ENCODE results near the gene BUB1B. TPM values are rescaled to one million over a fixed set of nuclear protein-coding genes. Genes with fewer than 3 reads are reported as not detected.

BUB1B gene
- total RNA-seq, 1 experiment from 2014 or later: 192 TPM

GRCh38 chr15:40150163-40150925, 10.5 kb upstream of the BUB1B start (continued):
- TF ChIP-seq, protein P1, sequence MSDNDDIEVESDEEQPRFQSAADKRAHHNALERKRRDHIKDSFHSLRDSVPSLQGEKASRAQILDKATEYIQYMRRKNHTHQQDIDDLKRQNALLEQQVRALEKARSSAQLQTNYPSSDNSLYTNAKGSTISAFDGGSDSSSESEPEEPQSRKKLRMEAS (CRISPR knock-in tag; IDR thresholded peaks at IDR 0.05): no peak
- TF ChIP-seq, protein P2, sequence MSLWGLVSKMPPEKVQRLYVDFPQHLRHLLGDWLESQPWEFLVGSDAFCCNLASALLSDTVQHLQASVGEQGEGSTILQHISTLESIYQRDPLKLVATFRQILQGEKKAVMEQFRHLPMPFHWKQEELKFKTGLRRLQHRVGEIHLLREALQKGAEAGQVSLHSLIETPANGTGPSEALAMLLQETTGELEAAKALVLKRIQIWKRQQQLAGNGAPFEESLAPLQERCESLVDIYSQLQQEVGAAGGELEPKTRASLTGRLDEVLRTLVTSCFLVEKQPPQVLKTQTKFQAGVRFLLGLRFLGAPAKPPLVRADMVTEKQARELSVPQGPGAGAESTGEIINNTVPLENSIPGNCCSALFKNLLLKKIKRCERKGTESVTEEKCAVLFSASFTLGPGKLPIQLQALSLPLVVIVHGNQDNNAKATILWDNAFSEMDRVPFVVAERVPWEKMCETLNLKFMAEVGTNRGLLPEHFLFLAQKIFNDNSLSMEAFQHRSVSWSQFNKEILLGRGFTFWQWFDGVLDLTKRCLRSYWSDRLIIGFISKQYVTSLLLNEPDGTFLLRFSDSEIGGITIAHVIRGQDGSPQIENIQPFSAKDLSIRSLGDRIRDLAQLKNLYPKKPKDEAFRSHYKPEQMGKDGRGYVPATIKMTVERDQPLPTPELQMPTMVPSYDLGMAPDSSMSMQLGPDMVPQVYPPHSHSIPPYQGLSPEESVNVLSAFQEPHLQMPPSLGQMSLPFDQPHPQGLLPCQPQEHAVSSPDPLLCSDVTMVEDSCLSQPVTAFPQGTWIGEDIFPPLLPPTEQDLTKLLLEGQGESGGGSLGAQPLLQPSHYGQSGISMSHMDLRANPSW (CRISPR knock-in tag; conservative IDR thresholded peaks at IDR 0.05; ENCODE audit: low read depth): no peak
- no peak for TF ChIP-seq GTF2I (CRISPR knock-in tag; conservative IDR thresholded peaks at IDR 0.05)
- TF ChIP-seq, protein P3, sequence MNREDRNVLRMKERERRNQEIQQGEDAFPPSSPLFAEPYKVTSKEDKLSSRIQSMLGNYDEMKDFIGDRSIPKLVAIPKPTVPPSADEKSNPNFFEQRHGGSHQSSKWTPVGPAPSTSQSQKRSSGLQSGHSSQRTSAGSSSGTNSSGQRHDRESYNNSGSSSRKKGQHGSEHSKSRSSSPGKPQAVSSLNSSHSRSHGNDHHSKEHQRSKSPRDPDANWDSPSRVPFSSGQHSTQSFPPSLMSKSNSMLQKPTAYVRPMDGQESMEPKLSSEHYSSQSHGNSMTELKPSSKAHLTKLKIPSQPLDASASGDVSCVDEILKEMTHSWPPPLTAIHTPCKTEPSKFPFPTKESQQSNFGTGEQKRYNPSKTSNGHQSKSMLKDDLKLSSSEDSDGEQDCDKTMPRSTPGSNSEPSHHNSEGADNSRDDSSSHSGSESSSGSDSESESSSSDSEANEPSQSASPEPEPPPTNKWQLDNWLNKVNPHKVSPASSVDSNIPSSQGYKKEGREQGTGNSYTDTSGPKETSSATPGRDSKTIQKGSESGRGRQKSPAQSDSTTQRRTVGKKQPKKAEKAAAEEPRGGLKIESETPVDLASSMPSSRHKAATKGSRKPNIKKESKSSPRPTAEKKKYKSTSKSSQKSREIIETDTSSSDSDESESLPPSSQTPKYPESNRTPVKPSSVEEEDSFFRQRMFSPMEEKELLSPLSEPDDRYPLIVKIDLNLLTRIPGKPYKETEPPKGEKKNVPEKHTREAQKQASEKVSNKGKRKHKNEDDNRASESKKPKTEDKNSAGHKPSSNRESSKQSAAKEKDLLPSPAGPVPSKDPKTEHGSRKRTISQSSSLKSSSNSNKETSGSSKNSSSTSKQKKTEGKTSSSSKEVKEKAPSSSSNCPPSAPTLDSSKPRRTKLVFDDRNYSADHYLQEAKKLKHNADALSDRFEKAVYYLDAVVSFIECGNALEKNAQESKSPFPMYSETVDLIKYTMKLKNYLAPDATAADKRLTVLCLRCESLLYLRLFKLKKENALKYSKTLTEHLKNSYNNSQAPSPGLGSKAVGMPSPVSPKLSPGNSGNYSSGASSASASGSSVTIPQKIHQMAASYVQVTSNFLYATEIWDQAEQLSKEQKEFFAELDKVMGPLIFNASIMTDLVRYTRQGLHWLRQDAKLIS (CRISPR knock-in tag; IDR thresholded peaks at IDR 0.05; ENCODE audit: borderline replicate concordance): no peak

DNA sequence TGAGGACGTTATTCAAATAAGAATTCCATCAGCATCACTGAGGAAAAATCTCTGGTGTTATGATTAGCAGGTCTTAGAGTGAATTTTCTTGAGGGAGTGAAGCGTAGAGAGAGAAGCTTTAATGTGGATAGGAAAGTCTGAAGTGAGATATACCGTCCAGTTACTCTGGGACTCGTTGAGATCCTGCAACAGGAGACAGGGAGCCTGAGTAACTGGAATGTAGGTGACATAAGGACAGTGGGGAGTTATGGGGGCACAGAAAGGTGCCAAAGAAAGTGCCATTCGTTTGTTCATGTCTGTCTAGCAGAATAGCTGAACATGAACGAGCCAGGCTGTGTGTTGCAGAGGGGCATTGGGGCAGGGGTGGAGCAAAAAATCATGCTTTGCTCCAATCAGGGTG, 9.4 kb upstream of the BUB1B start:
- POLR2A ChIA-PET: interaction anchor here (0.6 kb wide), 1 partner anchor 365 kb away, joined by 3 read pairs; no protein-coding TSS in a partner anchor
- Mint-ChIP-seq H3K4me1 (peaks cover 35% of the 10 kb centered on the region), H3K27ac (peak overlapping the region; percentile 4; the same call in 1 of the 2 replicates), H3K9me3 (peaks cover 11% of the 10 kb centered on the region), H3K36me3 (no peaks in the 10 kb centered on the region), H3K4me3 (no peak overlapping the region), H3K27me3 (ENCODE audit: low read depth) (no peaks in the 10 kb centered on the region)
- ATAC-seq (no peak), DNase-seq (ENCODE audit: low spot score) (no peak)
- CTCF ChIA-PET: interaction anchor here (0.6 kb wide), 1 partner anchor 175 kb away, joined by 3 read pairs; no protein-coding TSS in a partner anchor
- no peak for TF ChIP-seq FOXJ3 (CRISPR knock-in tag; IDR thresholded peaks at IDR 0.05; ENCODE audit: borderline replicate concordance)
- no peak for TF ChIP-seq GABPB1 (CRISPR knock-in tag; IDR thresholded peaks at IDR 0.05)
- no peak for TF ChIP-seq ZNF423 (CRISPR knock-in tag; IDR thresholded peaks at IDR 0.05)
- TF ChIP-seq ZNF532 (CRISPR knock-in tag; IDR thresholded peaks at IDR 0.05; ENCODE audit: borderline replicate concordance): no peak
- no peak for TF ChIP-seq E2F1 (CRISPR knock-in tag; IDR thresholded peaks at IDR 0.05)
- TF ChIP-seq ZNF121 (CRISPR knock-in tag; IDR thresholded peaks at IDR 0.05): no peak
- TF ChIP-seq NFYB (CRISPR knock-in tag; conservative IDR thresholded peaks at IDR 0.05; ENCODE audit: low read depth): no peak
- no peak for TF ChIP-seq NFE2L1 (CRISPR knock-in tag; IDR thresholded peaks at IDR 0.05)
- no peak for TF ChIP-seq ZNF396 (CRISPR knock-in tag; IDR thresholded peaks at IDR 0.05; ENCODE audit: borderline replicate concordance)
- TF ChIP-seq, protein P4, sequence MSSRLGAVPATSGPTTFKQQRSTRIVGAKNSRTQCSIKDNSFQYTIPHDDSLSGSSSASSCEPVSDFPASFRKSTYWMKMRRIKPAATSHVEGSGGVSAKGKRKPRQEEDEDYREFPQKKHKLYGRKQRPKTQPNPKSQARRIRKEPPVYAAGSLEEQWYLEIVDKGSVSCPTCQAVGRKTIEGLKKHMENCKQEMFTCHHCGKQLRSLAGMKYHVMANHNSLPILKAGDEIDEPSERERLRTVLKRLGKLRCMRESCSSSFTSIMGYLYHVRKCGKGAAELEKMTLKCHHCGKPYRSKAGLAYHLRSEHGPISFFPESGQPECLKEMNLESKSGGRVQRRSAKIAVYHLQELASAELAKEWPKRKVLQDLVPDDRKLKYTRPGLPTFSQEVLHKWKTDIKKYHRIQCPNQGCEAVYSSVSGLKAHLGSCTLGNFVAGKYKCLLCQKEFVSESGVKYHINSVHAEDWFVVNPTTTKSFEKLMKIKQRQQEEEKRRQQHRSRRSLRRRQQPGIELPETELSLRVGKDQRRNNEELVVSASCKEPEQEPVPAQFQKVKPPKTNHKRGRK (CRISPR knock-in tag; IDR thresholded peaks at IDR 0.05; ENCODE audit: borderline replicate concordance): no peak
- TF ChIP-seq ERG (CRISPR knock-in tag; IDR thresholded peaks at IDR 0.05): no peak
- no peak for TF ChIP-seq SOX15 (CRISPR knock-in tag; IDR thresholded peaks at IDR 0.05)
- TF ChIP-seq RORB (CRISPR knock-in tag; IDR thresholded peaks at IDR 0.05): no peak
- no peak for TF ChIP-seq ETV6 (CRISPR knock-in tag; IDR thresholded peaks at IDR 0.05)

Data from WTC11 (cell line).